ENCODE results near the gene AS3MT.

DNA sequence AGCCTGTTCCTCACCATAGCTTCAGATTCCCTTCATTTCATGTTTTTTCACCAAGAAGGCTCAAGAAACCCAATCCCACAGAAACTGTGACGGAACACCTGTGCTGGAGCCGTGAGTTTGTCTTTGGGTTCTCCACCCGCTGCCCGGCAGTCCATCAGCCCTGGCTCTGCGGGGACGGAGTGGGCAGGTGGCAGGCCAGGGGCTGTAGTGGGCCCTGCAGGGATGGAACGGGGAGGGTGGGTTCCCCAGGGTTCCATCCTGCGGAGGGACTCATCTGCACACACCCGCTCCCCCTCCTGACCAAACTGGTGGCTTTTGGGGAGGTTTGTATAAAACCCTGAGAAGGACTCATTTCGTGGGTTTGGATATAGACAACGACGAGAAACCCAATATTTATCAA, 47.0 kb upstream of the AS3MT start:
- TF ChIP-seq, protein P1, sequence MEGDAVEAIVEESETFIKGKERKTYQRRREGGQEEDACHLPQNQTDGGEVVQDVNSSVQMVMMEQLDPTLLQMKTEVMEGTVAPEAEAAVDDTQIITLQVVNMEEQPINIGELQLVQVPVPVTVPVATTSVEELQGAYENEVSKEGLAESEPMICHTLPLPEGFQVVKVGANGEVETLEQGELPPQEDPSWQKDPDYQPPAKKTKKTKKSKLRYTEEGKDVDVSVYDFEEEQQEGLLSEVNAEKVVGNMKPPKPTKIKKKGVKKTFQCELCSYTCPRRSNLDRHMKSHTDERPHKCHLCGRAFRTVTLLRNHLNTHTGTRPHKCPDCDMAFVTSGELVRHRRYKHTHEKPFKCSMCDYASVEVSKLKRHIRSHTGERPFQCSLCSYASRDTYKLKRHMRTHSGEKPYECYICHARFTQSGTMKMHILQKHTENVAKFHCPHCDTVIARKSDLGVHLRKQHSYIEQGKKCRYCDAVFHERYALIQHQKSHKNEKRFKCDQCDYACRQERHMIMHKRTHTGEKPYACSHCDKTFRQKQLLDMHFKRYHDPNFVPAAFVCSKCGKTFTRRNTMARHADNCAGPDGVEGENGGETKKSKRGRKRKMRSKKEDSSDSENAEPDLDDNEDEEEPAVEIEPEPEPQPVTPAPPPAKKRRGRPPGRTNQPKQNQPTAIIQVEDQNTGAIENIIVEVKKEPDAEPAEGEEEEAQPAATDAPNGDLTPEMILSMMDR (IDR thresholded peaks at IDR 0.05), result no peak
- TF ChIP-seq POLR2A (IDR thresholded peaks at IDR 0.05) (no peak), EP300 (IDR thresholded peaks at IDR 0.05) (no peak)

All from ovary (tissue), 3 donors.